ENCODE data around the gene ZNHIT6.
"Not testable (repeated sequence)": the region's sequence is repeated elsewhere in the genome, so short reads cannot be mapped to it uniquely, and the experiment has no call there.

Gene ZNHIT6

GRCh38 chr1:85707990-85708828 is at the start of gene ZNHIT6:
Gene ZNHIT6 (minus strand): TSS chr1:85708433. CDS start chr1:85708284, 149 bp downstream.
- no peak within 1 kb of the TSS for H3K4me3 Mint-ChIP-seq
- H3K36me3 Mint-ChIP-seq: peaks cover 17 to 22% of the 10 kb centered on the region in 2 donors
- DNase-seq (peak; percentile 87), ATAC-seq (replicated peaks) (peak; percentile 89 to 91)
- peaks cover 0 to 6% of the 10 kb centered on the region in 2 donors for H3K27me3 Mint-ChIP-seq
- no peak within 1 kb of the TSS for H3K27ac Mint-ChIP-seq
- peaks cover 0 to 2% of the 10 kb centered on the region in 2 donors for H3K9me3 Mint-ChIP-seq
- H3K4me1 Mint-ChIP-seq: peaks cover 9 to 10% of the 10 kb centered on the region in 2 donors

GRCh38 chr1:85756864-85757263 is 48.6 kb upstream of the ZNHIT6 start:
- Mint-ChIP-seq H3K4me3 (no peak overlapping the region), H3K36me3 (no peaks in the 10 kb centered on the region), H3K27me3 (no peaks in the 10 kb centered on the region), H3K27ac (no peak overlapping the region), H3K4me1 (no peaks in the 10 kb centered on the region), H3K9me3 (peaks cover 3 to 6% of the 10 kb centered on the region in 2 donors)
- DNase-seq: no peak
- no peak for ATAC-seq (replicated peaks)

- Mint-ChIP-seq H3K4me3 (no peak overlapping the region), H3K27me3 (peaks cover 0 to 5% of the 10 kb centered on the region in 2 donors), H3K9me3 (no peaks in the 10 kb centered on the region), H3K27ac (no peak overlapping the region), H3K4me1 (no peaks in the 10 kb centered on the region), H3K36me3 (no peaks in the 10 kb centered on the region)
- no peak for DNase-seq
- ATAC-seq (replicated peaks): no peak
Measured at GRCh38 chr1:85748120-85748519, 39.9 kb upstream of the ZNHIT6 start.

GRCh38 chr1:85746777-85747176 is 38.5 kb upstream of the ZNHIT6 start:
- Mint-ChIP-seq H3K4me1 (no peaks in the 10 kb centered on the region), H3K4me3 (no peak overlapping the region)
- no peak for ATAC-seq (replicated peaks)

GRCh38 chr1:85743814-85744213 is 35.6 kb upstream of the ZNHIT6 start:
- no peak for DNase-seq
- H3K27ac Mint-ChIP-seq: no peak overlapping the region
- H3K4me3 Mint-ChIP-seq: no peak overlapping the region
- H3K4me1 Mint-ChIP-seq: no peaks in the 10 kb centered on the region
- ATAC-seq (replicated peaks): no peak
- H3K9me3 Mint-ChIP-seq: no peaks in the 10 kb centered on the region
- peaks cover 12% of the 10 kb centered on the region in 2 donors for H3K27me3 Mint-ChIP-seq
- H3K36me3 Mint-ChIP-seq: no peaks in the 10 kb centered on the region

More at GRCh38 chr1:85746777-85747176, 38.5 kb upstream of the ZNHIT6 start:
- H3K36me3 Mint-ChIP-seq: no peaks in the 10 kb centered on the region
- DNase-seq: no peak
- H3K9me3 Mint-ChIP-seq: no peaks in the 10 kb centered on the region
- H3K27me3 Mint-ChIP-seq: peaks cover 11 to 12% of the 10 kb centered on the region in 2 donors
- H3K27ac Mint-ChIP-seq: no peak overlapping the region

- no peak overlapping the region for H3K27ac Mint-ChIP-seq
- no peaks in the 10 kb centered on the region for H3K36me3 Mint-ChIP-seq
- H3K4me1 Mint-ChIP-seq: no peaks in the 10 kb centered on the region
- DNase-seq (no peak), ATAC-seq (replicated peaks) (no peak)
- H3K9me3 Mint-ChIP-seq: no peaks in the 10 kb centered on the region
- H3K4me3 Mint-ChIP-seq: no peak overlapping the region
- no peaks in the 10 kb centered on the region for H3K27me3 Mint-ChIP-seq
Measured at GRCh38 chr1:85734931-85735330, 26.7 kb upstream of the ZNHIT6 start.

GRCh38 chr1:85718678-85719340 is 10.6 kb upstream of the ZNHIT6 start:
- peaks cover 14 to 16% of the 10 kb centered on the region in 2 donors for H3K9me3 Mint-ChIP-seq
- H3K36me3 Mint-ChIP-seq: peaks cover 4 to 12% of the 10 kb centered on the region in 2 donors
- ATAC-seq (replicated peaks): no peak
- H3K27me3 Mint-ChIP-seq: peaks cover 9 to 13% of the 10 kb centered on the region in 2 donors
- H3K4me1 Mint-ChIP-seq: peaks cover 0 to 3% of the 10 kb centered on the region in 2 donors
- no peak overlapping the region for H3K4me3 Mint-ChIP-seq
- no peak overlapping the region for H3K27ac Mint-ChIP-seq
- no peak for DNase-seq

GRCh38 chr1:85714418-85715114 is 6.3 kb upstream of the ZNHIT6 start:
- not testable (repeated sequence) for H3K4me3 Mint-ChIP-seq; H3K4me1 Mint-ChIP-seq; H3K27ac Mint-ChIP-seq; ATAC-seq (replicated peaks); H3K36me3 Mint-ChIP-seq; H3K9me3 Mint-ChIP-seq; DNase-seq
- H3K27me3 Mint-ChIP-seq: peaks cover 10 to 15% of the 10 kb centered on the region in 2 donors

GRCh38 chr1:85708829-85709227 is 595 bp upstream of the ZNHIT6 start:
- DNase-seq (no peak), ATAC-seq (replicated peaks) (no peak)
- Mint-ChIP-seq H3K4me3 (no peak overlapping the region), H3K4me1 (peaks cover 4 to 7% of the 10 kb centered on the region in 2 donors), H3K9me3 (peaks cover 0 to 2% of the 10 kb centered on the region in 2 donors), H3K27ac (no peak overlapping the region), H3K27me3 (peaks cover 4 to 12% of the 10 kb centered on the region in 2 donors), H3K36me3 (peaks cover 14 to 16% of the 10 kb centered on the region in 2 donors)

GRCh38 chr1:85707267-85707989 is 805 bp downstream of the ZNHIT6 start:
- Mint-ChIP-seq H3K27ac (no peak overlapping the region), H3K4me1 (peaks cover 9 to 10% of the 10 kb centered on the region in 2 donors), H3K9me3 (no peaks in the 10 kb centered on the region), H3K36me3 (peaks cover 20 to 22% of the 10 kb centered on the region in 2 donors), H3K27me3 (no peaks in the 10 kb centered on the region), H3K4me3 (no peak overlapping the region)
- no peak for DNase-seq
- peak in 1 of 2 donors; percentile 45 for ATAC-seq (replicated peaks)

- no peak for DNase-seq
- Mint-ChIP-seq H3K9me3 (no peaks in the 10 kb centered on the region), H3K27me3 (no peaks in the 10 kb centered on the region), H3K4me3 (no peak overlapping the region), H3K4me1 (peaks cover 9 to 10% of the 10 kb centered on the region in 2 donors), H3K27ac (no peak overlapping the region), H3K36me3 (peaks cover 22 to 24% of the 10 kb centered on the region in 2 donors)
- no peak for ATAC-seq (replicated peaks)
Measured at GRCh38 chr1:85705940-85706339, 2.3 kb downstream of the ZNHIT6 start.

GRCh38 chr1:85700422-85700821 is 7.8 kb downstream of the ZNHIT6 start:
- Mint-ChIP-seq H3K4me1 (peaks cover 8 to 17% of the 10 kb centered on the region in 2 donors), H3K36me3 (peaks cover 36 to 38% of the 10 kb centered on the region in 2 donors), H3K27ac (no peak overlapping the region), H3K27me3 (no peaks in the 10 kb centered on the region), H3K4me3 (no peak overlapping the region), H3K9me3 (no peaks in the 10 kb centered on the region)
- ATAC-seq (replicated peaks) (no peak), DNase-seq (no peak)

GRCh38 chr1:85697895-85698294 is 10.3 kb downstream of the ZNHIT6 start:
- Mint-ChIP-seq H3K27ac (no peak overlapping the region), H3K9me3 (no peaks in the 10 kb centered on the region), H3K36me3 (peaks cover 34 to 36% of the 10 kb centered on the region in 2 donors), H3K4me1 (peaks cover 6 to 16% of the 10 kb centered on the region in 2 donors), H3K27me3 (no peaks in the 10 kb centered on the region), H3K4me3 (no peak overlapping the region)
- DNase-seq (no peak), ATAC-seq (replicated peaks) (no peak)
